H9 (cell line): ENCODE data around the gene RANBP3. TPM values are rescaled to one million over a fixed set of nuclear protein-coding genes. Genes with fewer than 3 reads are reported as not detected.

Experiments
- DNase-seq: peaks from one replicate; pipeline ENCODE4 v3.0.0-alpha.2; 2017
- H2AFZ ChIP-seq: one replicate; pipeline ENCODE4 v1.6.1; 2013; ENCODE audit warnings: mild to moderate bottlenecking, low read length, control low read depth, moderate library complexity
- H2AK5ac ChIP-seq: 2 replicates; pipeline ENCODE4 v1.6.1; 2013; ENCODE audit warnings: low read length, control low read depth, mixed read lengths; ENCODE audit not compliant: insufficient read length
- H2BK120ac ChIP-seq: one replicate; pipeline ENCODE4 v1.6.1; 2013; ENCODE audit warnings: low read depth, mild to moderate bottlenecking, low read length, control low read depth, inconsistent platforms; ENCODE audit not compliant: poor library complexity, severe bottlenecking
- H2BK12ac ChIP-seq: 2 replicates; pipeline ENCODE4 v1.6.1; 2013; ENCODE audit warnings: low read length, control low read depth, mixed read lengths, low read depth; ENCODE audit not compliant: insufficient read length
- H2BK15ac ChIP-seq: 2 replicates; pipeline ENCODE4 v1.6.1; 2013; ENCODE audit warnings: low read depth, low read length, control low read depth
- H2BK20ac ChIP-seq: one replicate; pipeline ENCODE4 v1.6.1; 2013; ENCODE audit warnings: low read depth, mild to moderate bottlenecking, low read length, control low read depth, inconsistent platforms; ENCODE audit not compliant: poor library complexity, severe bottlenecking
- H2BK5ac ChIP-seq: 2 replicates; pipeline ENCODE4 v1.6.1; 2013; ENCODE audit warnings: low read length, control low read depth, mixed read lengths; ENCODE audit not compliant: insufficient read length
- H3K14ac ChIP-seq: 2 replicates; pipeline ENCODE4 v1.6.1; 2013; ENCODE audit warnings: low read length, control low read depth; ENCODE audit not compliant: insufficient read depth
- H3K18ac ChIP-seq: 2 replicates; pipeline ENCODE4 v1.6.1; 2013; ENCODE audit warnings: low read depth, mild to moderate bottlenecking, mixed read lengths, low read length, control low read depth; ENCODE audit not compliant: insufficient read length
- H3K23ac ChIP-seq: 2 replicates; pipeline ENCODE4 v1.6.1; 2013; ENCODE audit warnings: low read length, control low read depth, mixed read lengths, low read depth; ENCODE audit not compliant: insufficient read length
- H3K23me2 ChIP-seq: 2 replicates; pipeline ENCODE4 v1.6.1; 2013; ENCODE audit warnings: low read depth, mild to moderate bottlenecking, mixed read lengths, low read length, control low read depth; ENCODE audit not compliant: insufficient read length, poor library complexity, severe bottlenecking
- H3K27ac ChIP-seq: 2 replicates; pipeline ENCODE4 v1.5.1; 2013; ENCODE audit warnings: low read length, control low read depth, mixed read lengths, low read depth; ENCODE audit not compliant: insufficient read length
- H3K27me3 ChIP-seq: 2 replicates; pipeline ENCODE4 v1.6.1; 2013; ENCODE audit warnings: low read length, control low read depth, inconsistent platforms; ENCODE audit not compliant: insufficient read depth
- H3K4ac ChIP-seq: 2 replicates; pipeline ENCODE4 v1.6.1; 2013; ENCODE audit warnings: low read depth, mild to moderate bottlenecking, control low read depth, inconsistent platforms, low read length, moderate library complexity
- H3K4me1 ChIP-seq: 2 replicates; pipeline ENCODE4 v1.6.1; 2013; ENCODE audit warnings: low read length, control low read depth, inconsistent platforms; ENCODE audit not compliant: insufficient read depth
- H3K4me2 ChIP-seq: 2 replicates; pipeline ENCODE4 v1.6.1; 2013; ENCODE audit warnings: low read length, control low read depth, mixed read lengths; ENCODE audit not compliant: insufficient read length, insufficient read depth
- H3K56ac ChIP-seq: 2 replicates; pipeline ENCODE4 v1.6.1; 2013; ENCODE audit warnings: low read depth, mild to moderate bottlenecking, mixed read lengths, low read length, control low read depth; ENCODE audit not compliant: insufficient read length
- H3K79me1 ChIP-seq: 2 replicates; pipeline ENCODE4 v1.6.1; 2013; ENCODE audit warnings: low read depth, mild to moderate bottlenecking, moderate library complexity, low read length, control low read depth, inconsistent platforms; ENCODE audit not compliant: insufficient read depth, poor library complexity, severe bottlenecking
- H3K79me2 ChIP-seq: 2 replicates; pipeline ENCODE4 v1.6.1; 2013; ENCODE audit warnings: low read length, control low read depth, inconsistent platforms; ENCODE audit not compliant: insufficient read depth
- H3K9ac ChIP-seq: 2 replicates; pipeline ENCODE4 v1.6.1; 2013; ENCODE audit warnings: low read length, control low read depth, mixed read lengths; ENCODE audit not compliant: insufficient read length; ENCODE audit errors: extremely low read depth
- H3K9me3 ChIP-seq: one replicate; pipeline ENCODE4 v1.6.1; 2013; ENCODE audit warnings: low read depth, low read length, inconsistent platforms; ENCODE audit not compliant: control insufficient read depth
- H3T11ph ChIP-seq: one replicate; pipeline ENCODE4 v1.6.1; 2013; ENCODE audit warnings: mild to moderate bottlenecking, low read length, control low read depth, inconsistent platforms
- H4K20me1 ChIP-seq: one replicate; pipeline ENCODE4 v1.6.1; 2013; ENCODE audit not compliant: control insufficient read depth, insufficient read length, insufficient read depth
- H4K5ac ChIP-seq: 2 replicates; pipeline ENCODE4 v1.6.1; 2013; ENCODE audit warnings: low read depth, mild to moderate bottlenecking, mixed read lengths, low read length, control low read depth; ENCODE audit not compliant: insufficient read length
- H4K8ac ChIP-seq: replicated peaks from 2 replicates; pipeline ENCODE4 v1.6.1; 2013; ENCODE audit warnings: low read length, control low read depth, mixed read lengths, low read depth; ENCODE audit not compliant: insufficient read length
- H4K91ac ChIP-seq: 2 replicates; pipeline ENCODE4 v1.6.1; 2013; ENCODE audit warnings: low read depth, mild to moderate bottlenecking, moderate library complexity, mixed read lengths, low read length, control low read depth; ENCODE audit not compliant: insufficient read length
- H3K27ac Mint-ChIP-seq, 3 experiments: 2 replicates in 2 of 3; 3 replicates in 1 of 3; pipeline ENCODE4 v1.8.0; 2020 to 2021; ENCODE audit warnings: mixed read lengths in 3 of 3, mild to moderate bottlenecking in 1 of 3, moderate library complexity in 1 of 3
- H3K27me3 Mint-ChIP-seq: 2 replicates; pipeline ENCODE4 v1.8.0; 2021; ENCODE audit warnings: low read depth, mild to moderate bottlenecking, moderate library complexity, mixed read lengths
- H3K36me3 Mint-ChIP-seq, 3 experiments: 2 replicates in 2 of 3; 3 replicates in 1 of 3; pipeline ENCODE4 v1.8.0; 2020 to 2021; ENCODE audit warnings: low read depth in 3 of 3, mixed read lengths in 3 of 3; ENCODE audit not compliant: insufficient read depth in 1 of 3
- H3K4me1 Mint-ChIP-seq, 2 experiments: 2 replicates each; pipeline ENCODE4 v1.8.0; 2020; ENCODE audit warnings: mixed read lengths in 2 of 2
- H3K4me3 Mint-ChIP-seq, 2 experiments: 2 replicates in 1 of 2; 3 replicates in 1 of 2; pipeline ENCODE4 v1.8.0; 2020 to 2021; ENCODE audit warnings: mild to moderate bottlenecking in 2 of 2, mixed read lengths in 2 of 2, moderate library complexity in 1 of 2
- H3K9me3 Mint-ChIP-seq, 2 experiments: 2 replicates in 1 of 2; 3 replicates in 1 of 2; pipeline ENCODE4 v1.8.0; 2020; ENCODE audit warnings: mild to moderate bottlenecking in 2 of 2, mixed read lengths in 2 of 2, moderate library complexity in 1 of 2
- WGBS: extraction: QIAGEN DNeasy Blood & Tissue Kit; methylation state at CpG from one replicate; pipeline ENCODE4 v1.1.7; 2013; ENCODE audit warnings: missing lambda C conversion rate, low lambda C conversion rate, mixed read lengths; ENCODE audit not compliant: insufficient read length; ENCODE audit errors: extremely low coverage; 5-methylcytosine and 5-hydroxymethylcytosine counted together
- total RNA-seq: library from RNA; stranded (reverse); gene quantifications from 2 replicates; pipeline ENCODE4 v1.2.1, GENCODE V29; 2021
- TF ChIP-seq, protein P1 (sequence below): fragments of 200-600 bp; sonication (generic); conservative IDR thresholded peaks from 3 replicates; pipeline ENCODE4 v1.8.0; 2021; ENCODE audit warnings: antibody characterized with exemption, mild to moderate bottlenecking

Gene RANBP3
- total RNA-seq, 1 experiment from 2014 or later: 86.5 TPM

DNA sequence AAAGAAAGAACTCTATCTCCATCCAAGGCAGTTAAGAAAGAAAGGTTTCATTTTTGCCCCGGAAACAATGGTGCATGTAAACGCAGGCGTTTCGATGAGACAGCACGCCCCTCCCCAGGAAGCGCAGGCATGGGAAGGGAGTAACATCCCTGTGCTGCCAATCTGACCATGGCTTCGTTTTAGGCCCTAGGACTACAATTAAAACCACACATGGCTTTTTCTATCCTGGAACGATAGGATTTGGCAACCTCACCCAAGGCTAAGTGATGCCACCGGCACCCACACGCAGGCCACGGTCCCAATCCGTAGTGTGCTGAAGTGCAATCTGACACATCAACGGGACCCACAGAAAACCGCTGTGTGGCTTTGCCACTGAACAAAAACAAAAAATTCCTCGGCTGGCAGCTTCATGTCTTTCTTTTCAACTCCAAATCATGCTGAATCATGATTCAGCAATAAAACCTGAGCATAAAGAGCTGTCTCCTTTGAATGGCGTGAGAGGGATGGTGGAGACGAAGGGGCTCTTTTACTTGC lies 24.2 kb downstream of the RANBP3 start:
- H3T11ph ChIP-seq: no peak overlapping the region
- no peaks in the 10 kb centered on the region for H4K20me1 ChIP-seq
- no peaks in the 10 kb centered on the region for H3K23me2 ChIP-seq
- H3K18ac ChIP-seq: no peak overlapping the region
- H3K27me3 ChIP-seq: no peaks in the 10 kb centered on the region
- H3K56ac ChIP-seq: no peak overlapping the region
- H3K79me1 ChIP-seq: peaks cover 3% of the 10 kb centered on the region
- TF ChIP-seq, protein P1, sequence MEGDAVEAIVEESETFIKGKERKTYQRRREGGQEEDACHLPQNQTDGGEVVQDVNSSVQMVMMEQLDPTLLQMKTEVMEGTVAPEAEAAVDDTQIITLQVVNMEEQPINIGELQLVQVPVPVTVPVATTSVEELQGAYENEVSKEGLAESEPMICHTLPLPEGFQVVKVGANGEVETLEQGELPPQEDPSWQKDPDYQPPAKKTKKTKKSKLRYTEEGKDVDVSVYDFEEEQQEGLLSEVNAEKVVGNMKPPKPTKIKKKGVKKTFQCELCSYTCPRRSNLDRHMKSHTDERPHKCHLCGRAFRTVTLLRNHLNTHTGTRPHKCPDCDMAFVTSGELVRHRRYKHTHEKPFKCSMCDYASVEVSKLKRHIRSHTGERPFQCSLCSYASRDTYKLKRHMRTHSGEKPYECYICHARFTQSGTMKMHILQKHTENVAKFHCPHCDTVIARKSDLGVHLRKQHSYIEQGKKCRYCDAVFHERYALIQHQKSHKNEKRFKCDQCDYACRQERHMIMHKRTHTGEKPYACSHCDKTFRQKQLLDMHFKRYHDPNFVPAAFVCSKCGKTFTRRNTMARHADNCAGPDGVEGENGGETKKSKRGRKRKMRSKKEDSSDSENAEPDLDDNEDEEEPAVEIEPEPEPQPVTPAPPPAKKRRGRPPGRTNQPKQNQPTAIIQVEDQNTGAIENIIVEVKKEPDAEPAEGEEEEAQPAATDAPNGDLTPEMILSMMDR: no peak
- H2BK5ac ChIP-seq: no peak overlapping the region
- H4K8ac ChIP-seq: no peak overlapping the region
- Mint-ChIP-seq H3K9me3 (no peaks in the 10 kb centered on the region), H3K36me3 (peaks cover 0 to 13% (median 4%) of the 10 kb centered on the region in 3 experiments; a peak in 6 of 7 replicates), H3K4me3 (peak overlapping the region in 1 of 2 experiments; percentile 52; a peak in 1 of 5 replicates), H3K27ac (peak overlapping the region in 2 of 3 experiments; percentile 59 to 90; a peak in 5 of 7 replicates), H3K4me1 (peaks cover 91 to 92% of the 10 kb centered on the region in 2 experiments), H3K27me3 (peaks cover 1% of the 10 kb centered on the region; the same call in 1 of the 2 replicates)
- H3K9me3 ChIP-seq: no peaks in the 10 kb centered on the region
- no peak overlapping the region for H2AK5ac ChIP-seq
- peaks cover 16% of the 10 kb centered on the region; the same call in 1 of the 2 replicates for H3K79me2 ChIP-seq
- no peak overlapping the region for H3K4ac ChIP-seq
- H3K4me2 ChIP-seq: no peak overlapping the region
- H3K27ac ChIP-seq: no peak overlapping the region
- H2BK12ac ChIP-seq: no peak overlapping the region
- H2BK20ac ChIP-seq: no peak overlapping the region
- peaks cover 34% of the 10 kb centered on the region for H3K4me1 ChIP-seq
- no peak overlapping the region for H3K14ac ChIP-seq
- DNase-seq: no peak
- H3K9ac ChIP-seq: no peak overlapping the region
- no peak overlapping the region for H2BK120ac ChIP-seq
- H4K5ac ChIP-seq: no peak overlapping the region
- H4K91ac ChIP-seq: no peak overlapping the region
- H2AFZ ChIP-seq: no peak overlapping the region
- H2BK15ac ChIP-seq: no peak overlapping the region
- H3K23ac ChIP-seq: no peak overlapping the region
- WGBS: no CpG with 5 or more reads among the region's 17 CpGs
